MCF 10A (cell line): ENCODE measurements around the gene ANKIB1. TPM values are rescaled to one million over a fixed set of nuclear protein-coding genes. Genes with fewer than 3 reads are reported as not detected.

Source experiments
- BruUV-seq: library from RNA; stranded (reverse); fragments of 400-500 nt; replicated peaks from 2 replicates; lab custom pipeline; 2021; lab: Mats Ljungman, UMichigan
- CTCF ChIA-PET: fragments of 300-600 bp; sonication (Branson Sonifier 250); formaldehyde crosslinking; extraction: SDS; loops from one replicate; lab custom pipeline; 2021; ENCODE audit warnings: antibody characterized with exemption, inconsistent platforms; lab: Yijun Ruan, JAX
- POLR2A ChIA-PET: fragments of 300-600, 350-650 bp; sonication (Branson Sonifier 250); formaldehyde crosslinking; extraction: SDS; loops from one replicate; lab custom pipeline; 2020; ENCODE audit warnings: antibody characterized with exemption, inconsistent platforms; lab: Yijun Ruan, JAX
- DNase-seq: peaks from one replicate; pipeline ENCODE4 v3.0.0-alpha.2; 2018; ENCODE audit not compliant: unreplicated experiment
- H3K27ac Mint-ChIP-seq: one replicate; pipeline ENCODE4 v1.8.0; 2022; ENCODE audit warnings: mild to moderate bottlenecking, low read depth, mixed read lengths; ENCODE audit not compliant: unreplicated experiment
- H3K27me3 Mint-ChIP-seq: one replicate; pipeline ENCODE4 v1.8.0; 2022; ENCODE audit warnings: mixed read lengths; ENCODE audit not compliant: insufficient read depth, unreplicated experiment
- H3K36me3 Mint-ChIP-seq: one replicate; pipeline ENCODE4 v1.8.0; 2022; ENCODE audit warnings: mild to moderate bottlenecking, moderate library complexity, mixed read lengths; ENCODE audit not compliant: insufficient read depth, unreplicated experiment
- H3K4me1 Mint-ChIP-seq: one replicate; pipeline ENCODE4 v1.8.0; 2022; ENCODE audit warnings: mixed read lengths; ENCODE audit not compliant: insufficient read depth, unreplicated experiment
- H3K4me3 Mint-ChIP-seq: one replicate; pipeline ENCODE4 v1.8.0; 2022; ENCODE audit warnings: mild to moderate bottlenecking, moderate library complexity, mixed read lengths; ENCODE audit not compliant: unreplicated experiment
- H3K9me3 Mint-ChIP-seq: one replicate; pipeline ENCODE4 v1.8.0; 2022; ENCODE audit warnings: mixed read lengths; ENCODE audit not compliant: unreplicated experiment
- intact Hi-C: fragments of 100-400 bp; cut with micrococcal nuclease; formaldehyde crosslinking; loops from 2 replicates; pipeline ENCODE4 v1.14.1; 2022
- total RNA-seq: library from RNA; stranded (reverse); gene quantifications from 2 replicates; pipeline ENCODE4 v1.2.3, GENCODE V29; 2022
- TF ChIP-seq, protein P1 (sequence below): fragments of 200-600 bp; IDR thresholded peaks from one replicate; pipeline ENCODE4 v1.8.0; 2022; ENCODE audit warnings: antibody characterized with exemption, mild to moderate bottlenecking; ENCODE audit not compliant: unreplicated experiment

Gene ANKIB1
- total RNA-seq, 1 experiment from 2014 or later: 33.0 TPM

DNA sequence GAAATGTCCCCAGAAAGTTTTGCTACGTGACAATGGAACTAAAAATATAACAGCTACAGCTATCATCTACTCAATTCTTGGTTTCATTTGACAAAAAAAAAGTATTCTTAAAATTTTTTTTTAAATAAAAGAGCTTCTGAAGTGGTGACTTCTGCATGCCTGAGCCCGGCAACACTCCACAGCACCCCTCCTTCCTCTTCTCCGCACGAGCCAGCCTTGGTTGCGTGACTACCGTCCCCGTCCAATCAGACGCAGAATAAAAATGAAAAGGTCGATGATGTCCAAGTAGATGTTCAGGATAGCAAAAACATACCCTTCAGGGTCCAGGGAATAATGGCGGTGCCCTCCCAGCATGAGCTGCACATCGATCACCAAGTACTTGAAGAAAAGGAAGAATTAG is 167.0 kb downstream of the ANKIB1 start:
- ChIA-PET CTCF (interaction anchor here (0.5 to 6.5 kb wide), 6 partner anchors 9 to 178 kb away, joined by 3 to 52 read pairs (median 4); partner anchors contain the start of genes FAM133B and GATAD1), POLR2A (interaction anchor here (2.2 kb wide), 1 partner anchor 12 kb away, joined by 4 read pairs; no protein-coding TSS in a partner anchor)
- BruUV-seq: no TSS peak
- no peak overlapping the region for H3K27ac Mint-ChIP-seq
- peaks cover 7% of the 10 kb centered on the region for H3K36me3 Mint-ChIP-seq
- TF ChIP-seq, protein P1, sequence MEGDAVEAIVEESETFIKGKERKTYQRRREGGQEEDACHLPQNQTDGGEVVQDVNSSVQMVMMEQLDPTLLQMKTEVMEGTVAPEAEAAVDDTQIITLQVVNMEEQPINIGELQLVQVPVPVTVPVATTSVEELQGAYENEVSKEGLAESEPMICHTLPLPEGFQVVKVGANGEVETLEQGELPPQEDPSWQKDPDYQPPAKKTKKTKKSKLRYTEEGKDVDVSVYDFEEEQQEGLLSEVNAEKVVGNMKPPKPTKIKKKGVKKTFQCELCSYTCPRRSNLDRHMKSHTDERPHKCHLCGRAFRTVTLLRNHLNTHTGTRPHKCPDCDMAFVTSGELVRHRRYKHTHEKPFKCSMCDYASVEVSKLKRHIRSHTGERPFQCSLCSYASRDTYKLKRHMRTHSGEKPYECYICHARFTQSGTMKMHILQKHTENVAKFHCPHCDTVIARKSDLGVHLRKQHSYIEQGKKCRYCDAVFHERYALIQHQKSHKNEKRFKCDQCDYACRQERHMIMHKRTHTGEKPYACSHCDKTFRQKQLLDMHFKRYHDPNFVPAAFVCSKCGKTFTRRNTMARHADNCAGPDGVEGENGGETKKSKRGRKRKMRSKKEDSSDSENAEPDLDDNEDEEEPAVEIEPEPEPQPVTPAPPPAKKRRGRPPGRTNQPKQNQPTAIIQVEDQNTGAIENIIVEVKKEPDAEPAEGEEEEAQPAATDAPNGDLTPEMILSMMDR: no peak
- H3K27me3 Mint-ChIP-seq: no peaks in the 10 kb centered on the region
- H3K9me3 Mint-ChIP-seq: no peaks in the 10 kb centered on the region
- intact Hi-C loops: no loop called here
- H3K4me1 Mint-ChIP-seq: no peaks in the 10 kb centered on the region
- H3K4me3 Mint-ChIP-seq: no peak overlapping the region
- no peak for DNase-seq

- no peaks in the 10 kb centered on the region for H3K9me3 Mint-ChIP-seq
- POLR2A ChIA-PET: interaction anchor here (2.2 kb wide), 1 partner anchor 11 kb away, joined by 4 read pairs; no protein-coding TSS in a partner anchor
- H3K4me1 Mint-ChIP-seq: no peaks in the 10 kb centered on the region
- CTCF ChIA-PET: interaction anchor here (0.6 to 6.5 kb wide), 2 partner anchors 12 to 139 kb away, joined by 3 to 52 read pairs; no protein-coding TSS in a partner anchor
- H3K4me3 Mint-ChIP-seq: no peak overlapping the region
- TF ChIP-seq, protein P1: no peak
- no peak overlapping the region for H3K27ac Mint-ChIP-seq
- intact Hi-C loops: no loop called here
- no peak for DNase-seq
- H3K36me3 Mint-ChIP-seq: peaks cover 7% of the 10 kb centered on the region
- H3K27me3 Mint-ChIP-seq: no peaks in the 10 kb centered on the region
- no TSS peak for BruUV-seq
Measured at GRCh38 chr7:92413550-92413949, 167.8 kb downstream of the ANKIB1 start.

DNA sequence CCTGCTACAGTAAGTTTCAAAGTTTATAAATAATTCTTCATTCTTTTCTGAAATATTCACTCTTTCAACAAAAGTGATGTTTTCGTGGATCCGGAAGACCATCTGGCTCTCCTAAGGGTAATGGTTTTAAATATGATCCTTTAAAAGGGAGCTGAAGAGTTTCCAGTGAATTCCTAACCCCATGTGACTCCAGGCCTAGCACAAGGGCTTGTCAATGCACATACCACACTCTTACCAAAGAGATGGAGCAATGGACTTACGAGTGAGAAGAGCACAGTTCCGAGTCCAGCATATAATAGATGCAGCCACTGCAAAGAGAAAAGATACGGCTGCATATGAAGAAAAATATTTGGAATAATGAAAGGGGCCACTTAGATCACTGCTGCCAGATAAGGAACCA is 169.5 kb downstream of the ANKIB1 start:
- no peaks in the 10 kb centered on the region for H3K9me3 Mint-ChIP-seq
- no TSS peak for BruUV-seq
- no peaks in the 10 kb centered on the region for H3K4me1 Mint-ChIP-seq
- CTCF ChIA-PET: interaction anchor here (2.3 to 6.5 kb wide), 2 partner anchors 10 to 32 kb away, joined by 8 to 52 read pairs; partner anchors contain the start of gene GATAD1
- intact Hi-C loops: no loop called here
- H3K36me3 Mint-ChIP-seq: no peaks in the 10 kb centered on the region
- H3K27ac Mint-ChIP-seq: no peak overlapping the region
- DNase-seq: no peak
- TF ChIP-seq, protein P1: no peak
- POLR2A ChIA-PET: interaction anchor here (1.4 kb wide), 2 partner anchors 10 to 33 kb away, joined by 3 to 6 read pairs; partner anchors contain the start of gene GATAD1
- H3K27me3 Mint-ChIP-seq: no peaks in the 10 kb centered on the region
- no peak overlapping the region for H3K4me3 Mint-ChIP-seq

GRCh38 chr7:92417913-92418312 is 172.1 kb downstream of the ANKIB1 start:
- no peak overlapping the region for H3K4me3 Mint-ChIP-seq
- no peaks in the 10 kb centered on the region for H3K27me3 Mint-ChIP-seq
- intact Hi-C loops: no loop called here
- H3K9me3 Mint-ChIP-seq: no peaks in the 10 kb centered on the region
- DNase-seq: no peak
- H3K27ac Mint-ChIP-seq: no peak overlapping the region
- TF ChIP-seq, protein P1: no peak
- CTCF ChIA-PET: interaction anchor here (0.7 to 1.3 kb wide), 4 partner anchors 10 to 566 kb away, joined by 3 to 6 read pairs (median 4); no protein-coding TSS in a partner anchor
- no TSS peak for BruUV-seq
- no peaks in the 10 kb centered on the region for H3K36me3 Mint-ChIP-seq
- POLR2A ChIA-PET: no interaction called here
- H3K4me1 Mint-ChIP-seq: no peaks in the 10 kb centered on the region
